HEK293 (cell line): Measurements from ENCODE around the gene KBTBD8.

Experiments used
- ATF2 ChIP-seq: fragments of 450-650 bp; formaldehyde crosslinking; IDR thresholded peaks from 2 replicates; pipeline ENCODE4 v1.5.1; 2016; ENCODE audit warnings: missing biosample characterization, missing genetic modification characterization, low read depth
- GLI4 ChIP-seq: fragments of 450-650 bp; formaldehyde crosslinking; IDR thresholded peaks from 2 replicates; pipeline ENCODE4 v1.5.1; 2016; ENCODE audit warnings: missing biosample characterization, missing genetic modification characterization
- KLF7 ChIP-seq: fragments of 450-650 bp; formaldehyde crosslinking; IDR thresholded peaks from 2 replicates; pipeline ENCODE4 v1.5.1; 2016; ENCODE audit warnings: missing biosample characterization, missing genetic modification characterization, borderline replicate concordance
- MEIS1 ChIP-seq: sonication (generic); formaldehyde crosslinking; IDR thresholded peaks from 2 replicates; pipeline ENCODE4 v1.8.1; 2022; ENCODE audit warnings: missing genetic modification reagents, mild to moderate bottlenecking, borderline replicate concordance
- PRDM4 ChIP-seq: fragments of 450-650 bp; formaldehyde crosslinking; IDR thresholded peaks from 2 replicates; pipeline ENCODE4 v1.5.1; 2017; ENCODE audit warnings: missing biosample characterization, missing genetic modification characterization
- SCRT2 ChIP-seq: fragments of 450-650 bp; formaldehyde crosslinking; IDR thresholded peaks from 2 replicates; pipeline ENCODE4 v1.5.1; 2016; ENCODE audit warnings: missing biosample characterization, missing genetic modification characterization
- ZFP69B ChIP-seq: fragments of 450-650 bp; formaldehyde crosslinking; IDR thresholded peaks from 2 replicates; pipeline ENCODE4 v1.5.1; 2016; ENCODE audit warnings: missing biosample characterization, missing genetic modification characterization
- ZNF132 ChIP-seq: fragments of 450-650 bp; formaldehyde crosslinking; IDR thresholded peaks from 2 replicates; pipeline ENCODE4 v1.5.1; 2017; ENCODE audit warnings: missing biosample characterization, missing genetic modification characterization, borderline replicate concordance
- ZNF16 ChIP-seq: fragments of 450-650 bp; formaldehyde crosslinking; IDR thresholded peaks from 2 replicates; pipeline ENCODE4 v1.5.1; 2016; ENCODE audit warnings: low read depth, missing biosample characterization, missing genetic modification characterization
- ZNF174 ChIP-seq: fragments of 450-650 bp; formaldehyde crosslinking; IDR thresholded peaks from 2 replicates; pipeline ENCODE4 v1.5.0; 2017; ENCODE audit warnings: missing biosample characterization, mild to moderate bottlenecking, missing genetic modification characterization
- ZNF223 ChIP-seq: fragments of 450-650 bp; formaldehyde crosslinking; IDR thresholded peaks from 2 replicates; pipeline ENCODE4 v1.5.1; 2016; ENCODE audit warnings: missing biosample characterization, missing genetic modification characterization
- ZNF280C ChIP-seq: fragments of 450-650 bp; formaldehyde crosslinking; IDR thresholded peaks from 2 replicates; pipeline ENCODE4 v1.5.1; 2016; ENCODE audit warnings: missing biosample characterization, missing genetic modification characterization
- ZNF354C ChIP-seq: fragments of 450-650 bp; formaldehyde crosslinking; IDR thresholded peaks from 2 replicates; pipeline ENCODE4 v1.5.1; 2016; ENCODE audit warnings: missing biosample characterization, missing genetic modification characterization, low read depth, borderline replicate concordance
- ZNF558 ChIP-seq: fragments of 450-650 bp; formaldehyde crosslinking; IDR thresholded peaks from 2 replicates; pipeline ENCODE4 v1.5.1; 2016; ENCODE audit warnings: missing biosample characterization, missing genetic modification characterization
- ZNF768 ChIP-seq: fragments of 450-650 bp; formaldehyde crosslinking; IDR thresholded peaks from 2 replicates; pipeline ENCODE4 v1.5.1; 2018; ENCODE audit warnings: missing biosample characterization, mild to moderate bottlenecking, missing genetic modification characterization
- ZNF777 ChIP-seq: fragments of 450-650 bp; formaldehyde crosslinking; IDR thresholded peaks from 2 replicates; pipeline ENCODE4 v1.5.1; 2017; ENCODE audit warnings: missing biosample characterization, missing genetic modification characterization, borderline replicate concordance
- ZNF837 ChIP-seq: fragments of 450-650 bp; formaldehyde crosslinking; IDR thresholded peaks from 2 replicates; pipeline ENCODE4 v1.5.1; 2016; ENCODE audit warnings: missing biosample characterization, missing genetic modification characterization
- ZSCAN23 ChIP-seq: fragments of 450-650 bp; formaldehyde crosslinking; IDR thresholded peaks from 2 replicates; pipeline ENCODE4 v1.5.1; 2016; ENCODE audit warnings: missing biosample characterization, missing genetic modification characterization
- TF ChIP-seq, protein P1 (sequence below): fragments of 450-650 bp; formaldehyde crosslinking; IDR thresholded peaks from 2 replicates; pipeline ENCODE4 v1.5.1; 2016; ENCODE audit warnings: missing biosample characterization, missing genetic modification characterization
- TF ChIP-seq, protein P2 (sequence below): fragments of 450-650 bp; formaldehyde crosslinking; IDR thresholded peaks from 2 replicates; pipeline ENCODE4 v1.5.1; 2016; ENCODE audit warnings: missing biosample characterization, missing genetic modification characterization, borderline replicate concordance
- TF ChIP-seq, protein P3 (sequence below): fragments of 450-650 bp; formaldehyde crosslinking; IDR thresholded peaks from 2 replicates; pipeline ENCODE4 v1.5.1; 2016; ENCODE audit warnings: missing biosample characterization, missing genetic modification characterization
- TF ChIP-seq, protein P4 (sequence below): fragments of 450-650 bp; formaldehyde crosslinking; IDR thresholded peaks from 2 replicates; pipeline ENCODE4 v1.5.1; 2016; ENCODE audit warnings: missing biosample characterization, missing genetic modification characterization

KBTBD8 gene

DNA sequence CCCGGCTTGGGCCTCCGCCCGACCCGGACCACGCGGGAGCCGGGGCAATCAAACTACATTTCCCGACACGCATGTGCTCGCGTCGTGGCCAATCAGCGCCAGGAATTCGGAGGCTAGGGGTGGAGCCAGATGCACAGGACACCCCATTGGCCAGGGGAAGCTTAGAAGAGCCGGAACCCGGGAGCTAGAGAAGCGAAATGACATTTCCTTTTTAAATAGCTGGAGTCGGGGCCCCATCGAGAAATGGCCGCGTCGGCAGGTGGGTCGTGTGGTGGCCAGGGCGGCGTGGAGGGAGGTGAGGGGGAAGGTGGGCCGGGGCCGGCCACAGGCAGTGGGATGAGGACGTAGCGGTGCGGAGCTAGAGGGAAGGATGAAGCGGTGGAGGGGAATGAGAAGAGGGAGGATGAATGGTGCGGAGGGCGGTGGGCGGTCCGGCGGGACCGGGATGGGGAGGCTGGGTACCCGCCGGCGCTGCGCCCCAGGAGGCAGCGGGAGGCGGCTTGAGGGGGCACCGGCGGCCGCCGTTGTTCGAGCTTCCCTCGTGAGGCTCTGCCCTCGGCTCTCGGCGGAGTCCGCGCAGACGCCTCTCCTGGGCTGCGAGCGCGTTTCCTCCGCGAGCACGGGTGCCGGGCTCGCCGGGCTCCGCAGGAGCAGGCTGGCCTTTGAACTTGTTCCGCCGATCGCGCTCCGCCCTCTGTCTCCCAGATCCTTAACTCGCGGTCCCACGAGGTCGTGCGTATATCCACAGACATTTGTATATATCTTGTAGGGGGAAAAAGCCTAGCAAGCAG is at the start of gene KBTBD8 (continued):
- TF ChIP-seq, protein P1, sequence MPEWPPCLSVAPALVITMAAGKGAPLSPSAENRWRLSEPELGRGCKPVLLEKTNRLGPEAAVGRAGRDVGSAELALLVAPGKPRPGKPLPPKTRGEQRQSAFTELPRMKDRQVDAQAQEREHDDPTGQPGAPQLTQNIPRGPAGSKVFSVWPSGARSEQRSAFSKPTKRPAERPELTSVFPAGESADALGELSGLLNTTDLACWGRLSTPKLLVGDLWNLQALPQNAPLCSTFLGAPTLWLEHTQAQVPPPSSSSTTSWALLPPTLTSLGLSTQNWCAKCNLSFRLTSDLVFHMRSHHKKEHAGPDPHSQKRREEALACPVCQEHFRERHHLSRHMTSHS (tag by site-specific recombination) = no peak
- TF ChIP-seq ZNF132 (no peak), GLI4 (tag by site-specific recombination) (no peak), ZNF174 (tag by site-specific recombination) (no peak), ZNF280C (no peak), ZNF354C (tag by site-specific recombination) (no peak), ZNF768 (tag by site-specific recombination) (no peak), ZNF558 (no peak), ATF2 (no peak), PRDM4 (tag by site-specific recombination) (no peak), SCRT2 (no peak), ZSCAN23 (tag by site-specific recombination) (no peak), ZNF223 (tag by site-specific recombination) (no peak), ZFP69B (tag by site-specific recombination) (peak; percentile 99), KLF7 (tag by site-specific recombination) (no peak), ZNF777 (tag by site-specific recombination) (no peak), ZNF16 (tag by site-specific recombination) (no peak), MEIS1 (no peak), ZNF837 (tag by site-specific recombination) (no peak)
- TF ChIP-seq, protein P2, sequence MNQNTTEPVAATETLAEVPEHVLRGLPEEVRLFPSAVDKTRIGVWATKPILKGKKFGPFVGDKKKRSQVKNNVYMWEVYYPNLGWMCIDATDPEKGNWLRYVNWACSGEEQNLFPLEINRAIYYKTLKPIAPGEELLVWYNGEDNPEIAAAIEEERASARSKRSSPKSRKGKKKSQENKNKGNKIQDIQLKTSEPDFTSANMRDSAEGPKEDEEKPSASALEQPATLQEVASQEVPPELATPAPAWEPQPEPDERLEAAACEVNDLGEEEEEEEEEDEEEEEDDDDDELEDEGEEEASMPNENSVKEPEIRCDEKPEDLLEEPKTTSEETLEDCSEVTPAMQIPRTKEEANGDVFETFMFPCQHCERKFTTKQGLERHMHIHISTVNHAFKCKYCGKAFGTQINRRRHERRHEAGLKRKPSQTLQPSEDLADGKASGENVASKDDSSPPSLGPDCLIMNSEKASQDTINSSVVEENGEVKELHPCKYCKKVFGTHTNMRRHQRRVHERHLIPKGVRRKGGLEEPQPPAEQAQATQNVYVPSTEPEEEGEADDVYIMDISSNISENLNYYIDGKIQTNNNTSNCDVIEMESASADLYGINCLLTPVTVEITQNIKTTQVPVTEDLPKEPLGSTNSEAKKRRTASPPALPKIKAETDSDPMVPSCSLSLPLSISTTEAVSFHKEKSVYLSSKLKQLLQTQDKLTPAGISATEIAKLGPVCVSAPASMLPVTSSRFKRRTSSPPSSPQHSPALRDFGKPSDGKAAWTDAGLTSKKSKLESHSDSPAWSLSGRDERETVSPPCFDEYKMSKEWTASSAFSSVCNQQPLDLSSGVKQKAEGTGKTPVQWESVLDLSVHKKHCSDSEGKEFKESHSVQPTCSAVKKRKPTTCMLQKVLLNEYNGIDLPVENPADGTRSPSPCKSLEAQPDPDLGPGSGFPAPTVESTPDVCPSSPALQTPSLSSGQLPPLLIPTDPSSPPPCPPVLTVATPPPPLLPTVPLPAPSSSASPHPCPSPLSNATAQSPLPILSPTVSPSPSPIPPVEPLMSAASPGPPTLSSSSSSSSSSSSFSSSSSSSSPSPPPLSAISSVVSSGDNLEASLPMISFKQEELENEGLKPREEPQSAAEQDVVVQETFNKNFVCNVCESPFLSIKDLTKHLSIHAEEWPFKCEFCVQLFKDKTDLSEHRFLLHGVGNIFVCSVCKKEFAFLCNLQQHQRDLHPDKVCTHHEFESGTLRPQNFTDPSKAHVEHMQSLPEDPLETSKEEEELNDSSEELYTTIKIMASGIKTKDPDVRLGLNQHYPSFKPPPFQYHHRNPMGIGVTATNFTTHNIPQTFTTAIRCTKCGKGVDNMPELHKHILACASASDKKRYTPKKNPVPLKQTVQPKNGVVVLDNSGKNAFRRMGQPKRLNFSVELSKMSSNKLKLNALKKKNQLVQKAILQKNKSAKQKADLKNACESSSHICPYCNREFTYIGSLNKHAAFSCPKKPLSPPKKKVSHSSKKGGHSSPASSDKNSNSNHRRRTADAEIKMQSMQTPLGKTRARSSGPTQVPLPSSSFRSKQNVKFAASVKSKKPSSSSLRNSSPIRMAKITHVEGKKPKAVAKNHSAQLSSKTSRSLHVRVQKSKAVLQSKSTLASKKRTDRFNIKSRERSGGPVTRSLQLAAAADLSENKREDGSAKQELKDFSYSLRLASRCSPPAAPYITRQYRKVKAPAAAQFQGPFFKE (tag by site-specific recombination) = no peak
- TF ChIP-seq, protein P3, sequence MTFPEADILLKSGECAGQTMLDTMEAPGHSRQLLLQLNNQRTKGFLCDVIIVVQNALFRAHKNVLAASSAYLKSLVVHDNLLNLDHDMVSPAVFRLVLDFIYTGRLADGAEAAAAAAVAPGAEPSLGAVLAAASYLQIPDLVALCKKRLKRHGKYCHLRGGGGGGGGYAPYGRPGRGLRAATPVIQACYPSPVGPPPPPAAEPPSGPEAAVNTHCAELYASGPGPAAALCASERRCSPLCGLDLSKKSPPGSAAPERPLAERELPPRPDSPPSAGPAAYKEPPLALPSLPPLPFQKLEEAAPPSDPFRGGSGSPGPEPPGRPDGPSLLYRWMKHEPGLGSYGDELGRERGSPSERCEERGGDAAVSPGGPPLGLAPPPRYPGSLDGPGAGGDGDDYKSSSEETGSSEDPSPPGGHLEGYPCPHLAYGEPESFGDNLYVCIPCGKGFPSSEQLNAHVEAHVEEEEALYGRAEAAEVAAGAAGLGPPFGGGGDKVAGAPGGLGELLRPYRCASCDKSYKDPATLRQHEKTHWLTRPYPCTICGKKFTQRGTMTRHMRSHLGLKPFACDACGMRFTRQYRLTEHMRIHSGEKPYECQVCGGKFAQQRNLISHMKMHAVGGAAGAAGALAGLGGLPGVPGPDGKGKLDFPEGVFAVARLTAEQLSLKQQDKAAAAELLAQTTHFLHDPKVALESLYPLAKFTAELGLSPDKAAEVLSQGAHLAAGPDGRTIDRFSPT = peak; percentile 40; the same call in 1 of the 2 replicates
- TF ChIP-seq, protein P4, sequence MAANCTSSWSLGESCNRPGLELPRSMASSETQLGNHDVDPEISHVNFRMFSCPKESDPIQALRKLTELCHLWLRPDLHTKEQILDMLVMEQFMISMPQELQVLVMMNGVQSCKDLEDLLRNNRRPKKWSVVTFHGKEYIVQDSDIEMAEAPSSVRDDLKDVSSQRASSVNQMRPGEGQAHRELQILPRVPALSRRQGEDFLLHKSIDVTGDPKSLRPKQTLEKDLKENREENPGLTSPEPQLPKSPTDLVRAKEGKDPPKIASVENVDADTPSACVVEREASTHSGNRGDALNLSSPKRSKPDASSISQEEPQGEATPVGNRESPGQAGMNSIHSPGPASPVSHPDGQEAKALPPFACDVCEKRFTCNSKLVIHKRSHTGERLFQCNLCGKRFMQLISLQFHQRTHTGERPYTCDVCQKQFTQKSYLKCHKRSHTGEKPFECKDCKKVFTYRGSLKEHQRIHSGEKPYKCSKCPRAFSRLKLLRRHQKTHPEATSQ (tag by site-specific recombination) = 0 out of 2 replicates have a peak, but pooled peaks have one; percentile 60
